Bronchial epithelial cell (primary cell): ENCODE measurements around the gene C6orf89. TPM values are rescaled to one million over a fixed set of nuclear protein-coding genes. Genes with fewer than 3 reads are reported as not detected.
A peak's percentile ranks its signal among the peaks of the same experiment; 100 is the strongest.

ENCODE experiments used
- DNase-seq: peaks from one replicate; pipeline ENCODE4 v3.0.0-alpha.2; 2010; ENCODE audit warnings: low read depth
- FAIRE-seq: peaks from 2 replicates; lab custom pipeline; 2011; peaks lifted over from hg19 to GRCh38; lab: Jason Lieb, UNC
- H3K27me3 ChIP-seq: 2 replicates; pipeline ENCODE4 v1.5.1; 2011; ENCODE audit warnings: low read length; ENCODE audit not compliant: control insufficient read depth, insufficient read depth
- H3K36me3 ChIP-seq: 2 replicates; pipeline ENCODE4 v1.5.1; 2011; ENCODE audit warnings: low read length; ENCODE audit not compliant: control insufficient read depth, insufficient read depth
- H3K4me3 ChIP-seq: 2 replicates; pipeline ENCODE4 v1.5.1; 2011; ENCODE audit warnings: mild to moderate bottlenecking, low read depth, low read length, control low read depth
- total RNA-seq: library from RNA; depleted of rRNA; stranded (reverse); fragments of >200 nt; gene quantifications from 2 replicates; pipeline ENCODE4 v1.2.1, GENCODE V29; 2014
- TF ChIP-seq, protein P1 (sequence below): IDR thresholded peaks from 2 replicates; pipeline ENCODE4 v1.5.1; 2011; ENCODE audit warnings: mild to moderate bottlenecking, moderate library complexity, low read length, control low read depth, inconsistent platforms; ENCODE audit not compliant: insufficient read depth, severe bottlenecking

C6orf89 gene
- total RNA-seq, 1 donor from 2014 or later: 21.9 TPM

DNA sequence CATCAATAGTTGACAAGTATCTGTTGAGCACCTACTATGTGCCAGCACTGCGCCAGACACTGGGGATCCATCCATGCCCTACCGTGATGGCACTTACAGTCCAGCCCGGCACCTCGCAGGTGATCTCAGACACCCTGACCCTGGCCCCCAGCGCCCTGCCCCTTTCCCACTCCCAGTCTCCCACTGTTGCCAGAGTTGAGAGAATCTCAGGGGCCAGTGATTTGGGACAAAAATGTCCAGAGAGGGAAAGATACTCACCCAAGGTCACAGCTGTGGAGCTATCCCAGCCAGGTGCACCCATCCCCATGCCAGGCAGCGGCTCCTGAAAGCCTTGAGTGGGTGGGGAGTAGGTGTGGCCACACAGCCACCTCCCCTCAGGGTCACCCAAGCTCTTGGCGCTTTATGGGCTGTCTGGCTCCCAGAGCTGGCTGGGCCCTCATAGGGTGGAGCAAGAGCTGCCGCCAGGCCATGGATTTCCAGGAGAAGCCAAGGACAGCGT lies 72.1 kb downstream of the C6orf89 start:
- DNase-seq: no peak
- Histone ChIP-seq H3K36me3 (no peaks in the 10 kb centered on the region), H3K4me3 (no peak overlapping the region), H3K27me3 (no peaks in the 10 kb centered on the region)
- FAIRE-seq: no peak
- TF ChIP-seq, protein P1, sequence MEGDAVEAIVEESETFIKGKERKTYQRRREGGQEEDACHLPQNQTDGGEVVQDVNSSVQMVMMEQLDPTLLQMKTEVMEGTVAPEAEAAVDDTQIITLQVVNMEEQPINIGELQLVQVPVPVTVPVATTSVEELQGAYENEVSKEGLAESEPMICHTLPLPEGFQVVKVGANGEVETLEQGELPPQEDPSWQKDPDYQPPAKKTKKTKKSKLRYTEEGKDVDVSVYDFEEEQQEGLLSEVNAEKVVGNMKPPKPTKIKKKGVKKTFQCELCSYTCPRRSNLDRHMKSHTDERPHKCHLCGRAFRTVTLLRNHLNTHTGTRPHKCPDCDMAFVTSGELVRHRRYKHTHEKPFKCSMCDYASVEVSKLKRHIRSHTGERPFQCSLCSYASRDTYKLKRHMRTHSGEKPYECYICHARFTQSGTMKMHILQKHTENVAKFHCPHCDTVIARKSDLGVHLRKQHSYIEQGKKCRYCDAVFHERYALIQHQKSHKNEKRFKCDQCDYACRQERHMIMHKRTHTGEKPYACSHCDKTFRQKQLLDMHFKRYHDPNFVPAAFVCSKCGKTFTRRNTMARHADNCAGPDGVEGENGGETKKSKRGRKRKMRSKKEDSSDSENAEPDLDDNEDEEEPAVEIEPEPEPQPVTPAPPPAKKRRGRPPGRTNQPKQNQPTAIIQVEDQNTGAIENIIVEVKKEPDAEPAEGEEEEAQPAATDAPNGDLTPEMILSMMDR: no peak

DNA sequence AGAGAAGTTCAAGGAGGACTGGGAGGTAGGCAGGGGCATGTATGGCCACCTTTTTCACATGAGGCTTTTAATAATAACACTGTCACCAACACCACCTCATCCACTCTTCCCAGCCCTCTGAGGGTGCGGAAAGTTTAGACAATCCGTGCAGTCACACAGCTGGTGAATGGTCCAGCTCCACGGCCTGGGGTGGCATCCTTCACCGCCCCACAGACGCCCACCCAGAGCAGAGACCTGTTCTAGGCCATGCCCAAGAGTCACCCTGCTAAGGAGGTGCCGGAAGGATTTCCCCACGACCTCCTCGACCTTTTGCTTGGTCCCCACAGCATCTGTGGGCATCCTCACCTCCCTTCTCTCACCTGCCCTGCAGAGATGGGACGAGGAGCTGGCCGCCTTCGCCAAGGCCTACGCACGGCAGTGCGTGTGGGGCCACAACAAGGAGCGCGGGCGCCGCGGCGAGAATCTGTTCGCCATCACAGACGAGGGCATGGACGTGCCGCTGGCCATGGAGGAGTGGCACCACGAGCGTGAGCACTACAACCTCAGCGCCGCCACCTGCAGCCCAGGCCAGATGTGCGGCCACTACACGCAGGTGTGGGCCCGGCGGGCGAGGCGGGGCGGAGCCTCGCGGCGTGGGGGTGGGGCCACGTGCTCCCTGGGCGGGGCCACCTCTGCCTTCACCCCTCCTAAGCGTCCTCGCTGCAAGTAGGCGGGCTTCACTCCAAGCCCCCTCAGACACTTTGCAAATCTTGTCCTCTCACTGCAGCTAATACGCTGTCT lies 73.2 kb downstream of the C6orf89 start:
- Histone ChIP-seq H3K27me3 (no peaks in the 10 kb centered on the region), H3K4me3 (no peak overlapping the region), H3K36me3 (no peaks in the 10 kb centered on the region)
- DNase-seq (no peak), FAIRE-seq (no peak)
- TF ChIP-seq, protein P1: no peak

DNA sequence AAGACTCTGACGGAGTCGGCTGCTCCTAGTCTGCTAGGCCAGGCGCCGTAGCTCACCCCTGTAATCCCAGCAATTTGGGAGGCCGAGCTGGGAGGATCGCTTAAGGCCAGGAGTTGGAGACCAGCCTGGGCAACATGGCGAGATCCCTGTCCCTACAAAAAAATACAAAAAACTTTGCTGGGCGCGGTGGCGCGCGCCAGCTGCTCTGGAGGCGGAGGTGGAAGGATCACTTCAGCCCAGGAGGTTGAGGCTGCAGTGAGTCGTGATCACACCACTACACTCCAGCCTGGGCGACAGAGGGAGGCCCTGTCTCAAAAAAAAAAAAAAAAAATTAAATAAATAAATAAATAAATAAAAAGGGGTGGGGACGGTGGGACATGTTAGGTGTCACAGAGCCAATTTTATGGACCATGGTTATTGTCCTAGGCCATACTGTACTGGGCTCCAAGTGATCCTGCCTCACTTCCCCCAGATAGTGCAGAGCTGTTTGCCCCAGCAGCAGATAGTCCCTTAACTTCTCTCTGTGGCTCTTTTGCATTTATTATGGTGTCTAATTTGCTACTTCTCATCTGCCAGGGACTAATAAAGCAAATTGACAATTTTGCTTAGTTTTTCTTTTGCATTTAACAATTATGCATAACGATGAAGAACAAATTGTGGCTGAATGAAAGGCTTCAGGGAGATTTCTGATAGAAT lies 74.0 kb downstream of the C6orf89 start:
- H3K36me3 ChIP-seq: no peaks in the 10 kb centered on the region
- H3K4me3 ChIP-seq: no peak overlapping the region
- no peak for FAIRE-seq
- no peaks in the 10 kb centered on the region for H3K27me3 ChIP-seq
- TF ChIP-seq, protein P1: no peak
- no peak for DNase-seq

DNA sequence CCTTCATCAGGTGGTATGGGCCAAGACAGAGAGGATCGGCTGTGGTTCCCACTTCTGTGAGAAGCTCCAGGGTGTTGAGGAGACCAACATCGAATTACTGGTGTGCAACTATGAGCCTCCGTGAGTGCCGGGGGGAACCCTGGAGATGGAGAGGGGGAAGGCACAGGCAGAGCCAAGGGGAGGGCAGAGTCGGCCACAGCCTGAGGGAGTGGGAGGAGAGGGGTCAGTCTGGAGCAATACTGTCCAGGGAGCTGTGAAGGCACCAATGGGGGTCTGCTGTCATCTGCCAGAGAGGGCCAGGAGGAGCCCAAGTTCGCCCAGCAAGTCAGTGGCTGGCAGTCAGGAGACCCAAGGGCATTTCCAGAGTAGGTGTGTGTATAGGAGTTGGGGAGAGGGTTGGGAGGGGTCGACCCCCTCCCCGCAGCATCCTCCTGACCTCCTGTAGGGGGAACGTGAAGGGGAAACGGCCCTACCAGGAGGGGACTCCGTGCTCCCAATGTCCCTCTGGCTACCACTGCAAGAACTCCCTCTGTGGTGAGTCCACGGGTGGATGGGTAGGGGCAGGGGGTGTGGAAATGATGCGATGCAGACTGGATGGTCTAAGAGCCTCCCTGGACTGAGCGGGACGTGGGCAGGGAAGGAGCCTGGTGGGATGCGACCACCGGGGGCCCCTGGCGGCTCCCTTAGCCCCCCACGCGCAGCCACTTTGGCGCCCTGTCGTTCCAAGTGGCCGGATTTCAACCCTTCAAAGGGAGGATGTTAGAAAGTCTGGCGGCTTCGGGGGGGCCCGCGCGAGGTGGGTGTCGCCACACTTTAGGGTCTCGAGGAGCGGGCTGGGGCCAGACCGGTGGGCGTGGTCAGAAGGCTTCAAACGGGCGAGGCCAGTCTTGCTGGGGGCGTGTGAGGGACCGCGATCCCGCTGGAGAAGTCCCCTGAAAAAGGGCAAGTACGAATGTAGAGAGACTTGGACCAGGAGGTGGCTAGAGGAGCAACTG lies 76.0 kb downstream of the C6orf89 start:
- H3K4me3 ChIP-seq: no peak overlapping the region
- DNase-seq: no peak
- no peak for FAIRE-seq
- no peaks in the 10 kb centered on the region for H3K36me3 ChIP-seq
- TF ChIP-seq, protein P1: no peak
- H3K27me3 ChIP-seq: no peaks in the 10 kb centered on the region

DNA sequence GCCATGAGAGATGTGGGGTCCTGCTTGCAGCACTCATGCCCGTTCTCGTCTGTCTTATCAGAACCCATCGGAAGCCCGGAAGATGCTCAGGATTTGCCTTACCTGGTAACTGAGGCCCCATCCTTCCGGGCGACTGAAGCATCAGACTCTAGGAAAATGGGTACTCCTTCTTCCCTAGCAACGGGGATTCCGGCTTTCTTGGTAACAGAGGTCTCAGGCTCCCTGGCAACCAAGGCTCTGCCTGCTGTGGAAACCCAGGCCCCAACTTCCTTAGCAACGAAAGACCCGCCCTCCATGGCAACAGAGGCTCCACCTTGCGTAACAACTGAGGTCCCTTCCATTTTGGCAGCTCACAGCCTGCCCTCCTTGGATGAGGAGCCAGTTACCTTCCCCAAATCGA lies 77.1 kb downstream of the C6orf89 start:
- FAIRE-seq (no peak), DNase-seq (peak; percentile 43)
- TF ChIP-seq, protein P1: no peak
- Histone ChIP-seq H3K27me3 (no peaks in the 10 kb centered on the region), H3K36me3 (peaks cover 7% of the 10 kb centered on the region), H3K4me3 (no peak overlapping the region)
